Dermis blood vessel endothelial cell (primary cell): ENCODE data around the gene RNF19B. TPM values are rescaled to one million over a fixed set of nuclear protein-coding genes. Genes with fewer than 3 reads are reported as not detected.

Experiments
- DNase-seq: peaks from one replicate; pipeline ENCODE4 v3.0.0; 2010
- total RNA-seq: library from RNA; depleted of rRNA; stranded (reverse); fragments of >200 nt; gene quantifications from 2 replicates; pipeline ENCODE4 v1.2.3, GENCODE V29; 2014

Gene RNF19B
- total RNA-seq, 1 donor from 2014 or later, result 18.7 TPM

GRCh38 chr1:32899586-32900296 is 64.9 kb downstream of the RNF19B start:
- DNase-seq, result no peak

GRCh38 chr1:32898958-32899357 is 65.7 kb downstream of the RNF19B start:
- DNase-seq, result no peak

- no peak for DNase-seq
Observed at GRCh38 chr1:32898056-32898455, 66.6 kb downstream of the RNF19B start.

GRCh38 chr1:32897082-32898049 is 67.2 kb downstream of the RNF19B start:
- DNase-seq, result peak; percentile 41

- no peak for DNase-seq
Observed at GRCh38 chr1:32896451-32896850, 68.2 kb downstream of the RNF19B start.

- no peak for DNase-seq
Observed at GRCh38 chr1:32895325-32896215, 69.0 kb downstream of the RNF19B start.

GRCh38 chr1:32894681-32895080 is 69.9 kb downstream of the RNF19B start:
- DNase-seq, result no peak

GRCh38 chr1:32894019-32894600 is 70.5 kb downstream of the RNF19B start:
- no peak for DNase-seq

GRCh38 chr1:32893198-32894018 is 71.2 kb downstream of the RNF19B start:
- DNase-seq, result peak; percentile 35

- peak; percentile 54 for DNase-seq
Observed at GRCh38 chr1:32892368-32893197, 72.0 kb downstream of the RNF19B start.

GRCh38 chr1:32891630-32892029 is 73.0 kb downstream of the RNF19B start:
- DNase-seq, result no peak

GRCh38 chr1:32891241-32891570 is 73.4 kb downstream of the RNF19B start:
- no peak for DNase-seq

- DNase-seq, result no peak
Observed at GRCh38 chr1:32890516-32891240, 73.9 kb downstream of the RNF19B start.

- DNase-seq, result no peak
Observed at GRCh38 chr1:32889731-32890278, 74.8 kb downstream of the RNF19B start.

GRCh38 chr1:32888677-32889420 is 75.8 kb downstream of the RNF19B start:
- no peak for DNase-seq

- no peak for DNase-seq
Observed at GRCh38 chr1:32888134-32888533, 76.5 kb downstream of the RNF19B start.

- DNase-seq, result no peak
Observed at GRCh38 chr1:32887623-32888022, 77.0 kb downstream of the RNF19B start.

- DNase-seq, result no peak
Observed at GRCh38 chr1:32886828-32887414, 77.7 kb downstream of the RNF19B start.
